HG03378 (cell line): ENCODE measurements around the gene MAPKAPK3.

ENCODE experiments used
- ATAC-seq: cut with Tn5 transposase; IDR thresholded peaks from one replicate; pipeline ENCODE4 v1.9.1; 2021; ENCODE audit warnings: mild to moderate bottlenecking, moderate library complexity; ENCODE audit not compliant: unreplicated experiment

The MAPKAPK3 gene

GRCh38 chr3:50617096-50617791 lies at the start of gene MAPKAPK3:
TSS of gene MAPKAPK3 (plus strand) at chr3:50617151. CDS start at chr3:50617566, 415 bp downstream.
- ATAC-seq, result no peak

- ATAC-seq, result peak; percentile 74
These were observed 49.4 kb upstream of the MAPKAPK3 start, which contains the start of gene C3orf18 for GRCh38 chr3:50567386-50568167. TSS of gene C3orf18 (minus strand) at chr3:50567747. CDS start at chr3:50565699, 2,048 bp downstream.

DNA sequence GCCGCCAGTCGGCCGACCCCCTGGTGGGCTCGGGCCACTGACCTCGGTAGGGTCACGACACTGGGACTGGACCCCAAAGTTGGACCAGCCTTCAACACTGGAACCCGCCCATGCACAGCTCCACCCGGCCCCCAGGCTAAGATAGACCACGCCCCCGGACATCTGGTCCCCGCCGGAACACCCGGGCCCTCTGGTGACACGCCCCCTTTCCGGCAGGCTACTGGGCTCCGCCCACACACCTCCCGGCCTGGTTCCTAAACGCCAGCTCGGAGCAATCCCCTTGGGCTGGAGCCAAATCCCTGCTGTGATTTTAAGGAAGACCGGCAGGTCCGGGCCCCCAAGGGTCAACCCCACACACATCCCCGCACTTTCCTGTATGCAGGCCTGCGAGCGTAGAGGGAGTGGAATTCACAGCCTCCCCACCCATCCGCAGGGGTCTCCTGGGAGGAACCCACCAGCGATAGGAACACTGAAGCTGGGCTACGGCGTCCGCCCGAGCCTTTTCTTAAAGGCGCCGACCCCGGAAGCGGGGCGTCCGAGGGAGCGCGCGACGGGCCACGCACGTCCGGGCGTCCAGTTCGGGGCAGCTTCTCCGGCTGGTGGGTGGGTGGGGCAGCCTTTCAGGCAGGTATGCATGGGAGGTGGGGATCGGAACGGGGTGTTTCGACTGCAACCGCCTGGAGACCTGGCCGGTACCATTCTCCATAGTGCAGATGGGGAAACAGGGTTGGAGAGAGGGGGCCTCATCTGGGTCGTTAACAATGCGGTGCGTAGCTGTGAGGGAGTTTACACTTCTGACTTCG lies 47.8 kb upstream of the MAPKAPK3 start, which contains the start of gene HEMK1:
Gene HEMK1 (plus strand): TSS at position 576 of the 803 bp plus-strand sequence. CDS start 1,583 bp downstream, outside the sequence.
- peak; percentile 46 for ATAC-seq

DNA sequence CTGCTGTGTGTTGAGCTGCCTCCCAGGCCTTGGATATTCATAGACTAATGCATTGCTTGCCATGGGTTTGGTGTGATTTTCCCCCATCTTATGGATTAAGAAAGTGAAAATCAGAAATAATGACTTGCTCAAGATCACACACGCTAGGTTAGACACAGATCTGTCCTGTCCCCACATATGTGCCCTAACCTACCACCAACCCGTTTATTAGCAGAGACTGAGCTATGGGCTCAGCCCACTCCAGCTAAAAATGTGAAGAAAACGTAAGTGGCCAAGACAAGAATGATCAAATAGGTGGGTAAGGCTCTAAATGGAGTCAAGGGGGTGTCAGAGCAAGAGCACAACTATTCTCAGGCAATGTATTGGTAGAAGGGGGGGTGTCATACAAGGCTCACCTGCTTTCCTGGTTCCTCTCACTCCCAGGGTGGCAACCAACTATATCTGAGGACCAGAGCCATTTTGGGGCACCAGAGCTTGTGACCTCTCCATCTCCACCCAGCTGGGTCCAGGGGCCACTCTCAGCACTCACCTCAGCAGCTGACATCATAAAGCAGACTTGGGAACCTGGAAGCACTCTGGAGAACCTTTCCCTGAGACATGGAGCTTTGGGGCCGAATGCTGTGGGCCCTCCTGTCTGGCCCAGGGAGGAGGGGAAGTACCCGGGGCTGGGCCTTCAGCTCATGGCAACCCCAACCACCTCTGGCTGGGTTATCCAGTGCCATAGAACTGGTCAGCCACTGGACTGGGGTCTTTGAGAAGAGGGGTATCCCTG lies 46.3 kb upstream of the MAPKAPK3 start:
- ATAC-seq, result no peak

DNA sequence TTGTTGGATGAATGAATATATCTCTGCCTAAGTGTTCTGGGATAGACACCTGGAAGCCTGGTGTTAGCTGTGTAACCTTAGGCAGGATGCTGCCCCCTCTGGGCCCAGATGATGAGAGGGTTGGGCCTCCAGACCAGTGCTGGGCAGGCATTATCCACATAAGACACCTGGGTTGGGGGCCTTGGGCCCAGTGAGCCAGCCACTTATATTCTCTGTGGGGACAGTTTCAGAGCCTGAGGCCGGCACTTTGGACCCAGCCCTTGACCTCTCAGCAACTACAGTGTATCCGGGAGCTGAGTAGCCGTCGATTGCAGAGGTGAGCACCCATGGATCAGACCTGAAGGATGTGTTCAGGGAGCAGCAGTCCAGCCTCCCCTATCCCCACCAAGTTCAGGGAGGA lies 45.5 kb upstream of the MAPKAPK3 start:
- no peak for ATAC-seq

GRCh38 chr3:50572158-50572557 lies 44.8 kb upstream of the MAPKAPK3 start:
- ATAC-seq, result no peak

DNA sequence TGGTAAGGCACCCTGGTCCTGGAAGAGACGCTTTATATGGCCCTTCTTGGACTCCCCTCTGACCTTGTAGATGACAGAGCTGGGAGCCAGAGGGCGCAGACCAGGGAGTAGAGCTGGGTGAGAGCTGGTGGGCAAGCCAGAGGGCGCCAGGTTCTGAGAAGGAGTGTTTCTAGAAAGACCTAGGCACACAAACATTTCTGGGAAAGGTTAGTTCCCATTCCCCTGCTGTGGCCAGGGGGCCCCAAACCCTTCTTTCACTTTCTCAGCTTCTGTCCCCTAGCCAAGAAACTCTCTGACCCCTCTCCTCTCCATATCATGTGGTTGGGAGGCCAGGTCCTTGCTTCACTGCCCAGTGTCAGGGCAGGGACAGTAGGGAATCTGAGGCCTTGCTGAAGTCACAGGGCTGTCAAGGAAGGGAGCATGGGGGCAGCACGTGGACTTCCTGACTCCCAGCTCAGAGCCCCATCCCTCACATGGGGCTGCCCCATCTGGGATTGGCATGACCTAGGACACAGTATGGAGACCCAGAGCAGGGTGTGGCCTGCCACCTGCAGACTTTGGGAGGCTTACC lies 44.1 kb upstream of the MAPKAPK3 start:
- no peak for ATAC-seq

DNA sequence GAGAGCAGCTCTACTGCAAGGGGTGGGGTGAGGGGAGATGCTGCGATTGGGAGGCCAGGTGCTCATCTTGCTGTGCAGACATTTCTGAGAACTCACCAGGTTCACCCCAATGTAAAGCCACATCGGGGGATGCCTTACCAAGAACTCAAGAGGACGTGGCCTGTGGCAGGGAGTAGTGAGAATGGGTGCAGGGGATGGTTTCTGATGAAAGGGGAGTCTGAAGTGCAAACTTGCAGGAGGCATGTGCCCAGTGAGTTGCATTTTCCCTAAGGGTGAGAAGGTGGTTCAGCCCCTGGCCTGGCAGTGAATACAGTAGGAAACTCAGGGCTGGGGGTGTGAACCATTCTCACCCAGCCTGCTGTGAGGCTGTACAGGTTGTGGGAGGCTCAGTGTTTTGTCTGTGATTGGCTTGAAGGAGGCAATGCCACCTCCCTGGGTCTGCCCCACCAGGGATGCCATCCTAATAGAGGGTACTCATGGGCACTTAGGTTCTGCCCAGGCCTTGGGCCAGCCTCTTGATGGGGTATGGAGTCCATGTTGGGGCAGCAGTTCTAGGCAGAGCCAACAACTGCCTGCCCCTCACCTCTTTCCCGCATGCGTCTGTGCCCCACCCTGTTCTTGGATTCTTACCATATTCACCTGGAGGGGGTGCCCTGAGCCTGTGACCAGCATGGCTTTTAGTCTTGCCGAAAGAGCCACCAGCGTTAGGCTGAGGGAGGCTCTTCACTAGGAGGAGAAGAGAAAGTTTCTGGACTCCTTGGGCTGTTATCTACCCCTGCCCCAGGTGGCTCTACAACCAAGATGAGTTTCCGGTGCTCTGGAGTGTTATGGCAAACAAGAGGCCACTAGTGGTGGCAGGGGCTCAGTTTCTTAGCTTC lies 43.1 kb upstream of the MAPKAPK3 start:
- no peak for ATAC-seq

DNA sequence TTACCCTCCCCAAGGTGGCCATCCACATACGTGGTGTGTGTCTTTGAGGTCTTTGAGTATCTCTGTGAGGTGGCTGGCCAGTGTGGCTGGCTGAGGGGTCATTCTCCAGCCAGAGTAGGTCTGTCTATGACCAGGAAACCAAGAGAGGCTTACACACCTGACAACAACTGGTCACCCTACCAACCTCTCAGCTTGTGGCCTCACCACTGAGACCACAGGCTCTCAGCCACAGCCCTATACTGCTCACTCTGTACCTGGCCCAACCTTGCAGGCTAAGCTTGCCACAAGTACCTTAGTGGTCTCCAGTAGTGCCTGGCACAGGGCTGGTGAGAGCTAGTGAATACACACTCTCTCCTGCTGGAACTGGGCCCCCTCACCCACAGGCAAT lies 42.5 kb upstream of the MAPKAPK3 start:
- ATAC-seq, result no peak

DNA sequence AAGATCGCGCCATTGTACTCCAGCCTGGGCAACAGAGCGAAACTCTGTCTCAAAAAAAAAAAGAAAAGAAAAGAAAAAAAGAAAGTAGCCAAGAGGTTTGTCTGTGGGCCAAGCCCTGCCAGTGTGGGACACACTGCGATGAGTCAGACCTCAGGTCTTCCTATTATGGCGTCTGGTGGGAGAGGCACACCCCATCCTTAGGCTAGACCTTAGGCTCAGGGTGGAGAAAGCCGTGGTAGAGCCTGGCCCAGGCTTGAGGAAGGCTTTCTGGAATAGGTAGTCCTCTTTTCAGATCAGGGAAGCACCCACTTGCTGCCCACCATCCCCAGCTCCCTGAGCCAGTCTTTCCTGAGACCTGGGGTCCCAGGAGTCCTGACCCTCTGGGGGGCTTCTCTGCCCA lies 41.6 kb upstream of the MAPKAPK3 start:
- no peak for ATAC-seq

DNA sequence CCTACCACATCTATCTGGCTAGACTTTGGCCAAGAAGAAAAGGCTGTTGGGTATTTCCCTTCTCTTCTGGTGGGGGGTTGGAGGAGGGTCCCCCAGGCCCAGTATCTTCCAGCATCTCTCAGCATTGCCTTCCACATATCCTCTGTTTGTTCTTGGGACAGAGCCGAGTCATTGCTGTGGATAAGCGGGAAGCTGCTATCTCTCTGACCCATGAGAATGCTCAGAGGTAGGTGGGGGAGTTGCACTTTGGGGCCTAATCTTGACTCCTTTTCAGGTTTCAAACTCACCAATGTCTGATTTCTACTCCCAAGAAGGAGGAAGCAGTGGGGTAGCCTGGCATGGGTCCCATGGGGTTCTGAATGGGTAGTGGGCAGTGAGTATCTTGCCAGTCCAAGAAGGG lies 39.6 kb upstream of the MAPKAPK3 start:
- ATAC-seq, result no peak

DNA sequence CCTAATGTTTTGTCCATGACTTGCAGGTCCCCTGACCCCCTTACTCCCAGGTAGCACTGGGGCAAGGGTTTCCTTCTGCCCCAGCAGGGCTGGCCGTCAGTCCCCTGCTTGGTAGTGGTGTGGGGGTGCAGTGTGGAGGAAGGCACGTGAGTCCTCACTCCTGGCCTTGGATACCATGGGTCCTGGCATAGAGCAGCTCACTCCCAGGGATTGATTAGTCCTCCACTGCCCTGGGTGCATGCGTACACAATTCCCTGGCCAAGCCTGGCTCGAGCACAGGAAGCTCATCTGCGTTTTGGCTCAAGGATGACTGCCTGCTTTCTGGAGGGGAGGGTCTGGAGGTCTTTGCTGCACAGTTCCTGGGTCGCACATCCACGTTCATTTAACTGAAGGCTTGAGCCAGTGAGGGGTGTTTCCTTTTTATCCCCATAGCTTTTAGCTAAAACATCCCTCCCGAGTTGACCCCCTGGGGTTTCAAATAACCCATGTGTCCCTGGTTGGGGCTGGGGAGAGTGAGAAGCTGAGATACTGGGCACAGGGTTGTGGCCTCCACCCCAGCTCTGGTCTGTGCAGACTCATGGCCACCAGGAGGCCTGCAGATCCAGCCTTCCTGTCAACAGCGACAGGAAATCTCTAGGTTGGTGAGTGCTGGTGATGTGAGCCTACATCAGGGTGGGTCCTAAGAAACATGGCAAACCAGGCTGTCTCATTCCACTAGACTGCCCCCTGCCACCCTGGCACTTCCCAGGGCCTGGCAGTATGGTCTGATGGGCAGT lies 36.1 kb upstream of the MAPKAPK3 start:
- no peak for ATAC-seq

- no peak for ATAC-seq
These were observed 35.5 kb upstream of the MAPKAPK3 start for GRCh38 chr3:50581459-50581842.

DNA sequence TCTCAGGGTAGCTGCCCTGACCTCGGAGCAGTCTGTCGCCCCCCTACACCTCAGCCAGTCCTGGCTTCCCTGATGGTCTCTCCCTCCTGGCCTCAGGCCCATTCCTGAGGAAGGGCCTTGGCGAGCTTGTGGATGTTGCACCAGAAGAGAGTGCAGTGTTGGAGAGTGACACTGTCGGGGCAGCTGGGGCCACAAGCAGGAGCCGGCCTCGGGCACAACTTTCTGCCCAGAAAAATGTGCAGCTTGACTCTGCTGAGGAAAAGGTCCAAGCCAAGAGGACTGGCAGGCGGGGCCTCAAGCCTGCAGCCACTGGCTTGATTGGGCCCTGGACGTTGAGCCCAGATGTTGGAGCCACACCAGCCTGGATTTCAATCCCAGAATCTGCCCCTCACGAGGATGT lies 34.9 kb upstream of the MAPKAPK3 start:
- no peak for ATAC-seq

GRCh38 chr3:50583897-50584296 lies 33.1 kb upstream of the MAPKAPK3 start:
- no peak for ATAC-seq

DNA sequence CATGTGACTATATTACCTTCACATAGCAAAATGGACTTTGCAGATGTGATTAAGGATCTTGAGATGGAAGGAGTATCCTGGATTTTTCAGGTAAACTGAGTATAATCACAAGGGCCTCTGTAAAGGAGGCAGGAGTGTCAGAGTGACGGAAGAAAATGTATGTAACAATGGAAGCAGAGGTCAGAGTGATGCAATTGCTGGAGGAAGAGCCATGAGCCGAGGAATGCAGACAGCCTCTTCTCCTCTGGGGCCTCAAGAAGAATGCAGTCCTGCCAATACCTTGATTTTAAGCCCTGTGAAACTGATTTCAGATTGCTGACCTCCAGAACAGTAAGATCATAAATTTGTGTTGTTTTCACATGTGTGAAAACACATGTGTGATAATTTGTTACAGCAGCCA lies 32.6 kb upstream of the MAPKAPK3 start:
- no peak for ATAC-seq

- ATAC-seq, result no peak
These were observed 30.8 kb upstream of the MAPKAPK3 start for GRCh38 chr3:50585919-50586762.

DNA sequence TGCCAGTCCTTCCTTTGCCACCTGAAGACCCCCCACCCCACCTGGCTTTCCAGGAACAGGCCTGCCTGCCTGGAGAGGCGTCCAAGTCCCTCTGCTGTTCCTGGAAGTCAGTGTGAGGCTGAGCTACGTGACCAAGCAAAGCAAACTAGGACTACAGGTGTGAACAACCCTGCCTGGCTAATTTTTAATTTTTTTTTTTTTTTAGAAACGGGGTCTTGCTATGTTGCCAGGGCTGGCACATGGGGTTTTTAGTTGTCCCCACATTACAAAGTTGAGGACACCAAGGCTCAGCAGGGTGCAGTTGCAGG lies 30.2 kb upstream of the MAPKAPK3 start:
- ATAC-seq, result no peak
